Measurements from ENCODE around the gene ANKRD29.
"Not testable (repeated sequence)": the region's sequence is repeated elsewhere in the genome, so short reads cannot be mapped to it uniquely, and the experiment has no call there.

Gene ANKRD29

GRCh38 chr18:23557511-23557910 is 105.2 kb downstream of the ANKRD29 start:
- not testable (repeated sequence) for DNase-seq (ENCODE audit: low spot score)

GRCh38 chr18:23556145-23556780 is 106.4 kb downstream of the ANKRD29 start:
- DNase-seq (ENCODE audit: low spot score), result no peak

- no peak for DNase-seq (ENCODE audit: low spot score)
These were observed 108.8 kb downstream of the ANKRD29 start for GRCh38 chr18:23553887-23554286.

- DNase-seq (ENCODE audit: low spot score), result no peak
These were observed 110.2 kb downstream of the ANKRD29 start for GRCh38 chr18:23552505-23552904.

GRCh38 chr18:23551978-23552377 is 110.7 kb downstream of the ANKRD29 start:
- no peak for DNase-seq (ENCODE audit: low spot score)

- no peak for DNase-seq (ENCODE audit: low spot score)
These were observed 111.8 kb downstream of the ANKRD29 start for GRCh38 chr18:23550898-23551297.
